ENCODE results near the gene GON4L.
"Not testable (repeated sequence)": the region's sequence is repeated elsewhere in the genome, so short reads cannot be mapped to it uniquely, and the experiment has no call there.

The GON4L gene

GRCh38 chr1:155712636-155713035 is 144.4 kb downstream of the GON4L start:
- not testable (repeated sequence) for H3K4me3 Mint-ChIP-seq; ATAC-seq; DNase-seq (ENCODE audit: low spot score in 2 of 2); H3K9me3 Mint-ChIP-seq; H3K27ac Mint-ChIP-seq; H3K4me1 Mint-ChIP-seq
- H3K36me3 Mint-ChIP-seq = peaks cover 77% of the 10 kb centered on the region

- H3K36me3 Mint-ChIP-seq = peaks cover 68% of the 10 kb centered on the region
- not testable (repeated sequence) for H3K27ac Mint-ChIP-seq; DNase-seq (ENCODE audit: low spot score in 2 of 2); ATAC-seq; H3K4me1 Mint-ChIP-seq; H3K9me3 Mint-ChIP-seq; H3K4me3 Mint-ChIP-seq
These were observed 145.6 kb downstream of the GON4L start for GRCh38 chr1:155711457-155711856.

- Mint-ChIP-seq H3K36me3 (peaks cover 59% of the 10 kb centered on the region), H3K4me3 (no peak overlapping the region), H3K4me1 (peaks cover 13% of the 10 kb centered on the region), H3K9me3 (no peaks in the 10 kb centered on the region), H3K27ac (no peak overlapping the region)
- ATAC-seq (no peak), DNase-seq (ENCODE audit: low spot score in 2 of 2) (no peak)
These were observed 147.6 kb downstream of the GON4L start for GRCh38 chr1:155709391-155709790.

GRCh38 chr1:155706139-155706538 is 150.9 kb downstream of the GON4L start:
- no peaks in the 10 kb centered on the region for H3K9me3 Mint-ChIP-seq
- ATAC-seq (no peak), DNase-seq (ENCODE audit: low spot score in 2 of 2) (no peak)
- H3K4me1 Mint-ChIP-seq = peaks cover 19% of the 10 kb centered on the region
- peak overlapping the region; percentile 72 for H3K27ac Mint-ChIP-seq
- no peak overlapping the region for H3K4me3 Mint-ChIP-seq
- peaks cover 42% of the 10 kb centered on the region for H3K36me3 Mint-ChIP-seq

- DNase-seq (ENCODE audit: low spot score in 2 of 2); H3K9me3 Mint-ChIP-seq; H3K4me3 Mint-ChIP-seq: not testable (repeated sequence)
- peaks cover 19% of the 10 kb centered on the region for H3K4me1 Mint-ChIP-seq
- ATAC-seq = peak; percentile 75
- H3K36me3 Mint-ChIP-seq = peaks cover 27% of the 10 kb centered on the region
- peak overlapping the region; percentile 45 for H3K27ac Mint-ChIP-seq
These were observed 152.6 kb downstream of the GON4L start for GRCh38 chr1:155704414-155704813.

- no peak overlapping the region for H3K4me3 Mint-ChIP-seq
- H3K4me1 Mint-ChIP-seq = peaks cover 29% of the 10 kb centered on the region
- ATAC-seq = no peak
- no peak for DNase-seq (ENCODE audit: low spot score in 2 of 2)
- H3K36me3 Mint-ChIP-seq = peaks cover 15% of the 10 kb centered on the region
- H3K27ac Mint-ChIP-seq = no peak overlapping the region
- H3K9me3 Mint-ChIP-seq = no peaks in the 10 kb centered on the region
These were observed 153.8 kb downstream of the GON4L start for GRCh38 chr1:155703216-155703615.

- H3K4me1 Mint-ChIP-seq = peaks cover 30% of the 10 kb centered on the region
- not testable (repeated sequence) for DNase-seq (ENCODE audit: low spot score in 2 of 2); H3K36me3 Mint-ChIP-seq; H3K9me3 Mint-ChIP-seq; ATAC-seq; H3K27ac Mint-ChIP-seq; H3K4me3 Mint-ChIP-seq
These were observed 155.3 kb downstream of the GON4L start for GRCh38 chr1:155701675-155702074.
